Subcutaneous abdominal adipose tissue (tissue), 5 donors: ENCODE measurements around the gene STK16.

ENCODE experiments used
- H3K27ac ChIP-seq: one replicate; pipeline ENCODE4 v1.7.0; 2013; ENCODE audit warnings: low read depth, mild to moderate bottlenecking, inconsistent platforms, low read length, moderate library complexity
- H3K27me3 ChIP-seq, 5 donors: one replicate each; pipeline ENCODE4 v1.7.0; 2013; ENCODE audit warnings: low read length in 5 of 5, inconsistent platforms in 1 of 5; ENCODE audit not compliant: control insufficient read depth in 5 of 5, insufficient read depth in 4 of 5
- H3K36me3 ChIP-seq, 5 donors: one replicate each; pipeline ENCODE4 v1.7.0; 2013; ENCODE audit warnings: low read length in 5 of 5; ENCODE audit not compliant: control insufficient read depth in 5 of 5, insufficient read depth in 5 of 5
- H3K4me1 ChIP-seq, 5 donors: one replicate each; pipeline ENCODE4 v1.7.0; 2013; ENCODE audit warnings: low read length in 5 of 5, mild to moderate bottlenecking in 3 of 5, moderate library complexity in 1 of 5; ENCODE audit not compliant: control insufficient read depth in 5 of 5, insufficient read depth in 5 of 5
- H3K4me3 ChIP-seq, 5 donors: one replicate each; pipeline ENCODE4 v1.7.0; 2013; ENCODE audit warnings: low read length in 5 of 5, low read depth in 1 of 5
- H3K9ac ChIP-seq, 5 donors: one replicate each; pipeline ENCODE4 v1.7.0; 2013; ENCODE audit warnings: low read length in 5 of 5, mild to moderate bottlenecking in 4 of 5, moderate library complexity in 3 of 5
- H3K9me3 ChIP-seq, 5 donors: one replicate each; pipeline ENCODE4 v1.7.0; 2013; ENCODE audit warnings: low read length in 5 of 5; ENCODE audit not compliant: control insufficient read depth in 5 of 5
- donor health status: healthy.
- donor health status: healthy.
- donor health status: healthy.
- donor health status: healthy.
- donor health status: healthy.

The STK16 gene

GRCh38 chr2:219221957-219222518 is 23.2 kb upstream of the STK16 start:
- Histone ChIP-seq H3K27ac (no peak overlapping the region), H3K9ac (no peak overlapping the region), H3K9me3 (no peaks in the 10 kb centered on the region), H3K27me3 (no peaks in the 10 kb centered on the region), H3K4me3 (no peak overlapping the region), H3K36me3 (peaks cover 4 to 70% (median 63%) of the 10 kb centered on the region in 5 donors), H3K4me1 (peaks cover 4 to 37% (median 26%) of the 10 kb centered on the region in 5 donors)

DNA sequence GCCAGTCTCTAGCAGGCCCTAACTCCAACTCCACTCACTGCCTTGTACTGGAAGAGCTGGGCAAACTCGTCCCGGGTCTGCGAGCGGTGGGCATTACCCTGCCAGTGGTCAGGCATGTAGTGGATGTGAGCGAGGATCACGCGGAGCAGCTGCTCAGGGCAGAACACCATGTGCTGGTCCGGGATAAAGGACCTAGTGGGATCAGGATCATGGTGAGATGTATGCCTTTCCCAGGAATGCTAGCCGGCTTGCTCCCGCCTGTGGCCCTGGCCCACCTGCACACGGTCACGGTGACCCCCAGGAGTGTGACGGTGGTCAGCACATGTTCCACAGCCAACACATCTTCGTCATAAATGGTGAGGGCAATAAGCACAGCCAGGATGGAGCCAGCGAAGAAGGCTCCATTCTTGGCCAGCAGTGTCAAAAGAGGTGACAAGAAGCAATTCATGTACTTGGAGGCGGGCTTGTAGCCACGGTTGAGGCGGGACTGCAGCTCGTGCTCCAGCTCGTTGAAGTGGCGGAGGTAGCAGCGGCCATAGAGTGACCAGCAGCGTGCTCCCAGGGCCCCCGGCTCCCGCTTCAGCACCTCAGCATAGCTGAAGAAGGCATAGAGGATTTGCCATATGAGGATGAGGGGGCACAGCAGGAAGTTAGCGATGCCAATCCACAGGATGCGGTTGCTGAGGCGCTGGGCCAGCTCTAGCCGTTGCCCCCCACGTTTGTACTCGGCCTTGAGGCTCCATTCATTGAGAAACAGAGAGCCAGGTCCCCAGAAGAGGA is 21.3 kb upstream of the STK16 start:
- H3K27ac ChIP-seq, result no peak overlapping the region
- peaks cover 9 to 34% (median 26%) of the 10 kb centered on the region in 5 donors for H3K4me1 ChIP-seq
- H3K27me3 ChIP-seq, result no peaks in the 10 kb centered on the region
- no peak overlapping the region for H3K9ac ChIP-seq
- H3K36me3 ChIP-seq, result peaks cover 4 to 73% (median 63%) of the 10 kb centered on the region in 5 donors
- no peaks in the 10 kb centered on the region for H3K9me3 ChIP-seq
- no peak overlapping the region for H3K4me3 ChIP-seq

DNA sequence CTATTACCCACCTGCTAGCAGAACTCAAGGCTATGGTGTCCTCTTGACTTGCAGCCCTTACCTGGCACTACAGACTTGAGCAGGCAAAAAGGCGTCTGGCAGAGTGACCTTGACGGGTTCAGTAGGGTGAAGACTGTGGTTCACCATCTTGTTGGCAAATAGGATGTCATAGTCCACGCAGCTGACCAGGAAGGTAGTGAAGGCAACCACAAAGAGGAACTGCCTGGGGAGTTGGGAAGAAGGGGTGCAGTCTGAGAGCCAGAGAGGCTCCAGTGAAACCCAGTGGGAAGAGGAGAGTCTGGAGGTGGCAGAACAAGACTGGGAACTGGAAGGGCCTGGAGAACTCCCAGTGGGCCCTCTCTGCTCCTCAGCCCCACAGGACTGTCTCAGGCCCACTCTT is 19.9 kb upstream of the STK16 start:
- no peak overlapping the region for H3K9ac ChIP-seq
- no peak overlapping the region for H3K27ac ChIP-seq
- no peaks in the 10 kb centered on the region for H3K9me3 ChIP-seq
- peaks cover 7 to 33% (median 22%) of the 10 kb centered on the region in 5 donors for H3K4me1 ChIP-seq
- H3K36me3 ChIP-seq, result peaks cover 4 to 65% (median 56%) of the 10 kb centered on the region in 5 donors
- H3K4me3 ChIP-seq, result no peak overlapping the region
- no peaks in the 10 kb centered on the region for H3K27me3 ChIP-seq

GRCh38 chr2:219228041-219228910 is 17.0 kb upstream of the STK16 start:
- Histone ChIP-seq H3K9me3 (no peaks in the 10 kb centered on the region), H3K9ac (peak overlapping the region; percentile 80 to 98 (median 91)), H3K4me1 (peaks cover 7 to 40% (median 27%) of the 10 kb centered on the region in 5 donors), H3K36me3 (peaks cover 10 to 53% (median 45%) of the 10 kb centered on the region in 5 donors), H3K27ac (peak overlapping the region; percentile 89), H3K4me3 (peak overlapping the region; percentile 76 to 95 (median 83)), H3K27me3 (no peaks in the 10 kb centered on the region)

GRCh38 chr2:219228911-219229304 is 16.4 kb upstream of the STK16 start:
- Histone ChIP-seq H3K9me3 (no peaks in the 10 kb centered on the region), H3K4me1 (peaks cover 5 to 40% (median 27%) of the 10 kb centered on the region in 5 donors), H3K9ac (peak overlapping the region; percentile 80 to 98 (median 91)), H3K27me3 (no peaks in the 10 kb centered on the region), H3K36me3 (peaks cover 12 to 53% (median 45%) of the 10 kb centered on the region in 5 donors), H3K27ac (peak overlapping the region; percentile 89), H3K4me3 (peak overlapping the region; percentile 76 to 95 (median 83))

DNA sequence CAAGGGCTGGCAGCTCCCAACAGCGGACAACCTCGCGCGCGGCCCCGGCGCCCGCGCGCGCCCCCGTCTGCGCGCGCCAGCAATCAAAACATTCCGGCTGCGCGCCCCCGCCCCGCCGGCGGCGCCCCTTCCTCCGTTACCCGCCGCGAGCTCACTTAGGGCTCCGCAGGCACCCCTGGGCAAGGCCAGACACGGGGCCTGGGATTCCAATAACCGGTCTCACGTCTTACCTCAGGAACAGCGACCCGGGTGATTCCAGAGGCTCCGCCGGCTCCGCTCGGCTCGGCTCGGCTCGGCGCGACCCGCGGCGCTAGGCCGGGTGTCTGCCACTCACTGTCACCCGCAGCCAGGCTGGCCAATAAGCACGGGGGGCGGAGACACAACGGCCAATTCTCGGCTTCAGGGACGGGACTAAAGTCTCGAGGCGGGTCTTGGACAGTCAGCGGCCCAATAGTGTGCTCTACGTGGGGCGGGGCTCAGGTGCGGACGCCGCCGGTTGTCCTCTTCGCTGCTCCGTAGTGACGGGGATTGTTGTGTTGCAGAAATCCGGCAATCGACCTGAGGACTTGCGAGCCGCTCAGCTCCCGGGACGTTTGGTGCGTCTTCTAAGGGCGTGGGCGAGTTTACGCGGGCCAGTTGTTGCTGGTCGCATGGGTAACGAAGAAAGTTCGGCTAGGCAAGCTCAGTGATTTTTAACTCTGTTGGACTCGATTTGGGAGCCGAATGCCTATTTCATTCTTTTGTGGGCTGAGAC is 15.8 kb upstream of the STK16 start, which contains the start of the genes ANKZF1 and ATG9A:
TSS of gene ANKZF1 (plus strand) at position 502 of the 754 bp plus-strand sequence. CDS start 452 bp downstream, outside the sequence.
TSS of gene ATG9A (minus strand) at position 332 of the 754 bp plus-strand sequence. CDS start 1,612 bp downstream, outside the sequence.
- peak within 1 kb of the TSS; percentile 76 to 98 (median 83) for H3K4me3 ChIP-seq
- no peaks in the 10 kb centered on the region for H3K27me3 ChIP-seq
- H3K9ac ChIP-seq, result peak within 1 kb of the TSS; percentile 80 to 98 (median 91)
- H3K27ac ChIP-seq, result peak within 1 kb of the TSS; percentile 89
- peaks cover 5 to 40% (median 27%) of the 10 kb centered on the region in 5 donors for H3K4me1 ChIP-seq
- no peaks in the 10 kb centered on the region for H3K9me3 ChIP-seq
- H3K36me3 ChIP-seq, result peaks cover 17 to 53% (median 45%) of the 10 kb centered on the region in 5 donors

DNA sequence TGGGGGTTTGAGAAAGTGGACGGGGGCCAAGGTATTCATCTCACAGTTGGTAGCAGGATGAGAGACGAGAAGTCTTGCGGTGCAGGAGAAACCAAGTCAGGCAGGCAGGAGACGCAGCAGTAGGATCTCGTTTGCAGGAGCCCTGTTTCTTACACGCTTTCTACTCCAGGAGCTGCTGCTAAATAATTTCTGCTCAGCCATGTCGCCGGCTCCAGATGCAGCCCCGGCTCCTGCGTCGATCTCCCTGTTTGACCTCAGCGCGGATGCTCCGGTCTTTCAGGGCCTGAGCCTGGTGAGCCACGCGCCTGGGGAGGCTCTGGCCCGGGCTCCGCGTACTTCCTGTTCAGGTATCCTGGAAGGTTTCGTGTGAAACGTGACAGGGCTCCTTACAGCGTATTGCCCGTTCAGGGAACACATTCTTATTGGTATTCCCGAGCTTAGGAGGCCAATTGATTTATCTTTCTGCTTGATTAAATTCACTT is 15.2 kb upstream of the STK16 start:
- no peaks in the 10 kb centered on the region for H3K9me3 ChIP-seq
- no peaks in the 10 kb centered on the region for H3K27me3 ChIP-seq
- H3K9ac ChIP-seq, result peak overlapping the region; percentile 16 to 91 (median 76)
- H3K36me3 ChIP-seq, result peaks cover 20 to 53% (median 45%) of the 10 kb centered on the region in 5 donors
- H3K4me3 ChIP-seq, result peak overlapping the region; percentile 61 to 98 (median 83)
- peak overlapping the region; percentile 89 for H3K27ac ChIP-seq
- peaks cover 5 to 38% (median 27%) of the 10 kb centered on the region in 5 donors for H3K4me1 ChIP-seq

- Histone ChIP-seq H3K4me1 (peaks cover 0 to 14% (median 11%) of the 10 kb centered on the region in 5 donors), H3K9me3 (no peaks in the 10 kb centered on the region), H3K4me3 (no peak overlapping the region)
Measured at GRCh38 chr2:219234331-219234730, 10.9 kb upstream of the STK16 start.

DNA sequence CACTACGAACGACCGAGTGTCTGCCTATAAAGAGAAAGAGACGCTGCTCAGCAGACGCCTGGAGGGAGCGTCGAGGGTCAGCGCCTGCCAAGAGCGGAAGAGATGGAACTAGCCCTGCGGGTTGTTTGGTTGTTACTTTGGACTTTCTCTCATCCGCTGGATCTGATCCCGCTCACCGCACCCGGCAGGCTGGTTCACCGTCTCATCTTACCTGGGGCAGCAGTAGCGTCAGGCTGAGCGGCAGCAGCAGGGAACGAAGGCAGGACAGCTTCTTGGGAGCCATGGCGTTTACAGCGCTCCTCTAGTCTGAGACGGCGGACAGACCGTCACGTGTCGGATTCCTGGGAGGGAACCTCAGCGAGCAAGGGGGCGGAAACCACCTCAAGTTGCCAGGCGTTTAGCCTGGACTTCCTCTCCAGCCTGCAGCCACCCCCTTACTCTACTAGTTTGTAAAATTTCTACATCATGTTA is 2.0 kb upstream of the STK16 start:
- H3K9me3 ChIP-seq, result no peaks in the 10 kb centered on the region
- H3K4me3 ChIP-seq, result peak overlapping the region; percentile 37 to 69 (median 59)
- H3K27me3 ChIP-seq, result no peaks in the 10 kb centered on the region
- peaks cover 0 to 35% (median 25%) of the 10 kb centered on the region in 5 donors for H3K36me3 ChIP-seq
- H3K4me1 ChIP-seq, result peaks cover 2 to 45% (median 33%) of the 10 kb centered on the region in 5 donors
- no peak overlapping the region for H3K27ac ChIP-seq
- peak overlapping the region in 2 of 5 donors; percentile 32 to 54 for H3K9ac ChIP-seq

More at GRCh38 chr2:219234331-219234730, 10.9 kb upstream of the STK16 start:
- Histone ChIP-seq H3K27ac (no peak overlapping the region), H3K9ac (no peak overlapping the region), H3K27me3 (no peaks in the 10 kb centered on the region), H3K36me3 (peaks cover 26 to 75% (median 72%) of the 10 kb centered on the region in 5 donors)
